ENCODE results near the gene CA11. TPM values are rescaled to one million over a fixed set of nuclear protein-coding genes. Genes with fewer than 3 reads are reported as not detected.
"Not testable (repeated sequence)": the region's sequence is repeated elsewhere in the genome, so short reads cannot be mapped to it uniquely, and the experiment has no call there.

CA11 gene
- total RNA-seq, 1 donor from 2014 or later, result 9.6 TPM

DNA sequence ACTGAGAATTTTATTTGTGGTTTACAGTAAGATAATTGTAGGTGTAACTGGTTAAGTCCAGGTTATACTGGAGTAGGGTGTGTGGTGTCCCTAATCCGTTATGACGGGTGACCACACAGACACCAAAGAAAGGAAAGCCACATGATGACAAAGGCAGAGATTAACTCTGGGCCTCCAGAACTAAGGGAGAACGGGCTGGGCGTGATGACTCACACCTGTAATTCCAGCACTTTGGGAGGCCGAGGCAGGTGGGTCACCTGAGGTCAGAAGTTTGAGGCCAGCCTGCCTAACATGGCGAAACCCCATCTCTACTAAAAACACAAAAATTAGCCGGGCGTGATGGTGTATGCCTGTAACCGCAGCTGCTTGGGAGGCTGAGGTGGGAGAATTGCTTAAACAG is 39.6 kb upstream of the CA11 start:
- peaks cover 2% of the 10 kb centered on the region for H3K4me1 Mint-ChIP-seq (ENCODE audit: low read depth)
- H3K4me3 Mint-ChIP-seq (ENCODE audit: low read depth), result no peak overlapping the region
- TF ChIP-seq, protein P1, sequence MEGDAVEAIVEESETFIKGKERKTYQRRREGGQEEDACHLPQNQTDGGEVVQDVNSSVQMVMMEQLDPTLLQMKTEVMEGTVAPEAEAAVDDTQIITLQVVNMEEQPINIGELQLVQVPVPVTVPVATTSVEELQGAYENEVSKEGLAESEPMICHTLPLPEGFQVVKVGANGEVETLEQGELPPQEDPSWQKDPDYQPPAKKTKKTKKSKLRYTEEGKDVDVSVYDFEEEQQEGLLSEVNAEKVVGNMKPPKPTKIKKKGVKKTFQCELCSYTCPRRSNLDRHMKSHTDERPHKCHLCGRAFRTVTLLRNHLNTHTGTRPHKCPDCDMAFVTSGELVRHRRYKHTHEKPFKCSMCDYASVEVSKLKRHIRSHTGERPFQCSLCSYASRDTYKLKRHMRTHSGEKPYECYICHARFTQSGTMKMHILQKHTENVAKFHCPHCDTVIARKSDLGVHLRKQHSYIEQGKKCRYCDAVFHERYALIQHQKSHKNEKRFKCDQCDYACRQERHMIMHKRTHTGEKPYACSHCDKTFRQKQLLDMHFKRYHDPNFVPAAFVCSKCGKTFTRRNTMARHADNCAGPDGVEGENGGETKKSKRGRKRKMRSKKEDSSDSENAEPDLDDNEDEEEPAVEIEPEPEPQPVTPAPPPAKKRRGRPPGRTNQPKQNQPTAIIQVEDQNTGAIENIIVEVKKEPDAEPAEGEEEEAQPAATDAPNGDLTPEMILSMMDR (IDR thresholded peaks at IDR 0.05; ENCODE audit: unreplicated experiment), result no peak
- H3K27ac Mint-ChIP-seq, result no peak overlapping the region
- no peaks in the 10 kb centered on the region for H3K36me3 Mint-ChIP-seq (ENCODE audit: insufficient read depth)
- H3K9me3 Mint-ChIP-seq (ENCODE audit: low read depth), result no peaks in the 10 kb centered on the region
- H3K27me3 Mint-ChIP-seq, result peaks cover 2% of the 10 kb centered on the region
- DNase-seq (ENCODE audit: low spot score, unreplicated experiment), result no peak

DNA sequence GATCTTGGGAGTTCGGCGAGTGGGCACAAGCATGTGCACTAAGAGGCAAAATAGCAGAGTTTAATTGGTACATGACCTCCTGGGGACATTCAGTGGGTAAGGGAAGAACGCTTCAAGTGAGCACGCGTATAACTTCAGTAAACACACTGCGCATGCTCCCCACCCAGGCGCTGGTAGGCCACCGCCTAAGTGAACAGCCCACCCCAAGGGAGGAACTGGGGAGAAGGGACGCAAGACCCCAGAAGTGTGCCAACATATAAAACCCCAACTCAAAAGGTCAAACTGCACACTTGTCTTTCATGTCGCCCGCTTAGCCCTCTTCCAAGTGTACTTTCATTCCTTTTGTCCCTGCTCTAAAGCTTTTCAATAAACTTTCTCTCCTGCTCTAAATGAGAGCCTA is 37.4 kb upstream of the CA11 start:
- no peaks in the 10 kb centered on the region for H3K27me3 Mint-ChIP-seq
- H3K9me3 Mint-ChIP-seq (ENCODE audit: low read depth), result no peaks in the 10 kb centered on the region
- TF ChIP-seq, protein P1 (IDR thresholded peaks at IDR 0.05; ENCODE audit: unreplicated experiment), result no peak
- H3K4me1 Mint-ChIP-seq (ENCODE audit: low read depth), result peaks cover 2% of the 10 kb centered on the region
- no peak overlapping the region for H3K4me3 Mint-ChIP-seq (ENCODE audit: low read depth)
- no peaks in the 10 kb centered on the region for H3K36me3 Mint-ChIP-seq (ENCODE audit: insufficient read depth)
- no peak for DNase-seq (ENCODE audit: low spot score, unreplicated experiment)
- H3K27ac Mint-ChIP-seq, result no peak overlapping the region

DNA sequence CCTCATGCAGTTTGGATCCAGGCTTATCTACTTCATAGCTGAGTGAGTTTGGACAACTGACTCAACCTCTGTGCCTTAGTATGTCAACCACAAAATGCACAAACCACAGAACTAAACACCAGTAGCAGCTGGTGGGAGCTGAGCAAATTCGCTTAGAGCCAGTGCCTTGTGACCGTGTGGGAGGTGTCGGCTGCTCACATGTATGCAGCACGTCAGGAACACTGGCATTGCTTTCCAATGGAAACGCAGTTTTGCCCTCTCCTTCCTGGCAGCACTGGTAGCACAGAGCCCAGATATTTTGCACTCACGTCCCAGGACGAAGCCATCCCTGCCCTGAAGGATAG is 35.1 kb upstream of the CA11 start:
- no peak for DNase-seq (ENCODE audit: low spot score, unreplicated experiment)
- no peak overlapping the region for H3K27ac Mint-ChIP-seq

DNA sequence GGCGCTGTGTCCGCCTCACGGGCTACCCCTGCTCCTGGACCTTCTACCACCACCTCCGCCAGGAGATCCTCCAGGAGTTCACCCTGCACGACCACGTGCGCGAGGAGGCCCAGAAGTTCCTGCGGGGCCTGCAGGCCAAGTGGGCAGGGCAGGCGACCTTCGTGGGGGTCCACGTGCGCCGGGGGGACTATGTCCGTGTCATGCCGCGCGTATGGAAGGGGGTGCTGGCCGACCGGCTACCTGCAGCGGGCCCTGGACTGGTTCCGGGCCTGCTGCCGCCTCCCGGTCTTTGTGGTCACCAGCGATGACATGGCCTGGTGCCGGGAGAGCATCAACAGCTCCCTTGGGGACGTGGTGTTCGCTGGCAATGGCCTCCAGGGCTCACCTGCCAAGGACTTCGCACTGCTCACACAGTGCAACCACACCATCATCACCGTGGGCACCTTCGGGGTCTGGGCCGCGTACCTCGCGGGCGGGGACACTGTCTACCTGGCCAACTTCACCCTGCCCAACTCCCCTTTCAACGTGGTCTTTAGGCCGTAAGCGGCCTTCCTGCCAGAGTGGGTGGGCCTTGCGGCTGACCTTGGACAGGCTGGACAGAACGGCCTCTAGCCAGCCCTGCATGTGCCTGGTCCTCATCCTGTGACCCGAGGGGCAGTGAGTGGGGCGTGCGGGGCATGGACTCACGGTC is 34.6 kb upstream of the CA11 start:
- DNase-seq (ENCODE audit: low spot score, unreplicated experiment), result no peak
- TF ChIP-seq, protein P1 (IDR thresholded peaks at IDR 0.05; ENCODE audit: unreplicated experiment), result no peak
- peaks cover 5% of the 10 kb centered on the region for H3K27me3 Mint-ChIP-seq
- H3K9me3 Mint-ChIP-seq (ENCODE audit: low read depth), result no peaks in the 10 kb centered on the region
- no peaks in the 10 kb centered on the region for H3K36me3 Mint-ChIP-seq (ENCODE audit: insufficient read depth)
- no peak overlapping the region for H3K4me3 Mint-ChIP-seq (ENCODE audit: low read depth)
- H3K4me1 Mint-ChIP-seq (ENCODE audit: low read depth), result peaks cover 5% of the 10 kb centered on the region
- H3K27ac Mint-ChIP-seq, result no peak overlapping the region

More for the DNA sequence above, 35.1 kb upstream of the CA11 start:
- no peaks in the 10 kb centered on the region for H3K36me3 Mint-ChIP-seq (ENCODE audit: insufficient read depth)
- no peaks in the 10 kb centered on the region for H3K9me3 Mint-ChIP-seq (ENCODE audit: low read depth)
- TF ChIP-seq, protein P1 (IDR thresholded peaks at IDR 0.05; ENCODE audit: unreplicated experiment), result no peak
- peaks cover 5% of the 10 kb centered on the region for H3K4me1 Mint-ChIP-seq (ENCODE audit: low read depth)
- no peak overlapping the region for H3K4me3 Mint-ChIP-seq (ENCODE audit: low read depth)
- peaks cover 5% of the 10 kb centered on the region for H3K27me3 Mint-ChIP-seq

DNA sequence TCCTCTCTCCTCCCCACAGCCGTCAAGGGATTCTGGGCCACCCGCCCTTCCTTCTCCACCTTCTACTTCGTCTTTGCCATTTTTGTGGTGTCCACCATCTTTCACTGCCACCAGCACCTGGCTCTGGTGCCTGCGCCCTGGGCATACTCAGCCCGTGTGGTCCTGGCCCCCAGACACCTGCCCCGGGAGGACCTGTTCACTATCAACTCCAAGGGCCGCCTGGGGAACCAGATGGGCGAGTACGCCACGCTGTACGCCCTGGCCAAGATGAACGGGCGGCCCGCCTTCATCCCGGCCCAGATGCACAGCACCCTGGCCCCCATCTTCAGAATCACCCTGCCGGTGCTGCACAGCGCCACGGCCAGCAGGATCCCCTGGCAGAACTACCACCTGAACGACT is 34.0 kb upstream of the CA11 start:
- not testable (repeated sequence) for H3K9me3 Mint-ChIP-seq (ENCODE audit: low read depth); DNase-seq (ENCODE audit: low spot score, unreplicated experiment); H3K4me1 Mint-ChIP-seq (ENCODE audit: low read depth); H3K27me3 Mint-ChIP-seq; H3K4me3 Mint-ChIP-seq (ENCODE audit: low read depth); H3K27ac Mint-ChIP-seq; H3K36me3 Mint-ChIP-seq (ENCODE audit: insufficient read depth)

DNA sequence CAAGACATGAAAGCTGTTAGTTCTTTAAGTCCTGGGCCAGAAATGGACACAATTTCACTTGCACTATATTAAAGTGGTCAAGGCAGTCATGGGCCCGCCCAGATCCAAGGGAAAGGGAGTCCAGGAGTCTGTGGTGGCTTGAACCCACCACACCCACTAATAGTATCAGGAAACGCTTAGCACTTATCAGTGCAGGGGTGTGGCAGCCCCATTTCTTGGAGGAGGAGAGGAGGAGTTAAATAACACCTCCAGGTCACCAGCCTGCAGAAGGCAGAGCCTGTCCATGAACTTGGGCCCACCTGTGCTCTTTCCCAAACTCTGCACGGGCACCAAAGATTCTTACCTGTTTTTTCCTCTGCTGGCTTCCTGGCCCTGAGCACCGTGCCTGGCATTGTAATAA is 32.2 kb upstream of the CA11 start:
- Mint-ChIP-seq H3K4me1 (ENCODE audit: low read depth) (peaks cover 3% of the 10 kb centered on the region), H3K27me3 (peaks cover 24% of the 10 kb centered on the region), H3K9me3 (ENCODE audit: low read depth) (no peaks in the 10 kb centered on the region), H3K4me3 (ENCODE audit: low read depth) (no peak overlapping the region), H3K36me3 (ENCODE audit: insufficient read depth) (no peaks in the 10 kb centered on the region), H3K27ac (no peak overlapping the region)
- no peak for DNase-seq (ENCODE audit: low spot score, unreplicated experiment)
- TF ChIP-seq, protein P1 (IDR thresholded peaks at IDR 0.05; ENCODE audit: unreplicated experiment), result no peak
